ENCODE data around the gene ALOX15B. TPM values are rescaled to one million over a fixed set of nuclear protein-coding genes. Genes with fewer than 3 reads are reported as not detected.

ALOX15B gene
- total RNA-seq, 8 experiments from 2014 or later, result 0.04 to 0.15 (median 0.14) TPM; not detected in 4

GRCh38 chr17:8064561-8065019 is 25.7 kb downstream of the ALOX15B start:
- Histone ChIP-seq H3K27ac (no peak overlapping the region), H3K4me1 (replicated peaks in 1 of 2) (no peaks in the 10 kb centered on the region), H3K4me3 (no peak overlapping the region)
- ATAC-seq (replicated peaks in 6 of 8), result no peak
- WGBS, 10 experiments, result 0 to 100% (median 40%) methylated on average over 1 of the region's 6 CpGs; no CpG with 5 or more reads in 5 of the 10 experiments
- in situ Hi-C loops (cut with MboI; ENCODE audit: low pct_unique_long_range_greater_than_20kb in 2 of 9, low sequenced_read_pairs in 9 of 9, unreplicated experiment in 9 of 9), result no loop called here

GRCh38 chr17:8066841-8067775 is 28.2 kb downstream of the ALOX15B start:
- H3K4me3 ChIP-seq, result no peak overlapping the region
- H3K27ac ChIP-seq, result no peak overlapping the region
- H3K4me1 ChIP-seq (replicated peaks in 1 of 2), result no peaks in the 10 kb centered on the region
- WGBS, 10 experiments, result 0 to 100% (median 37%) methylated on average over 1 to 5 of the region's 15 CpGs; no CpG with 5 or more reads in 4 of the 10 experiments
- ATAC-seq (replicated peaks in 6 of 8), result no peak
- in situ Hi-C loops (cut with MboI; ENCODE audit: low pct_unique_long_range_greater_than_20kb in 2 of 9, low sequenced_read_pairs in 9 of 9, unreplicated experiment in 9 of 9), result no loop called here

GRCh38 chr17:8067806-8068205 is 28.9 kb downstream of the ALOX15B start:
- 40 to 90% (median 47%) methylated on average over 1 to 4 of the region's 4 CpGs; no CpG with 5 or more reads in 6 of the 10 experiments for WGBS, 10 experiments
- in situ Hi-C loops (cut with MboI; ENCODE audit: low pct_unique_long_range_greater_than_20kb in 2 of 9, low sequenced_read_pairs in 9 of 9, unreplicated experiment in 9 of 9), result no loop called here
- Histone ChIP-seq H3K4me3 (no peak overlapping the region), H3K4me1 (replicated peaks in 1 of 2) (peaks cover 3 to 4% of the 10 kb centered on the region in 2 donors), H3K27ac (no peak overlapping the region)
- no peak for ATAC-seq (replicated peaks in 6 of 8)

GRCh38 chr17:8068736-8069586 is 30.1 kb downstream of the ALOX15B start:
- in situ Hi-C loops (cut with MboI; ENCODE audit: low pct_unique_long_range_greater_than_20kb in 2 of 9, low sequenced_read_pairs in 9 of 9, unreplicated experiment in 9 of 9), result no loop called here
- 15 to 100% (median 53%) methylated on average over 1 to 6 of the region's 9 CpGs; no CpG with 5 or more reads in 3 of the 10 experiments for WGBS, 10 experiments
- no peak overlapping the region for H3K4me3 ChIP-seq
- no peak for ATAC-seq (replicated peaks in 6 of 8)
- no peak overlapping the region for H3K27ac ChIP-seq
- peaks cover 3 to 10% of the 10 kb centered on the region in 2 donors for H3K4me1 ChIP-seq (replicated peaks in 1 of 2)

- 57 to 67% methylated on average over 2 of the region's 3 CpGs; no CpG with 5 or more reads in 8 of the 10 experiments for WGBS, 10 experiments
- Histone ChIP-seq H3K4me3 (no peak overlapping the region), H3K27ac (no peak overlapping the region), H3K4me1 (replicated peaks in 1 of 2) (peaks cover 3 to 10% of the 10 kb centered on the region in 2 donors)
- ATAC-seq (replicated peaks in 6 of 8), result no peak
- in situ Hi-C loops (cut with MboI; ENCODE audit: low pct_unique_long_range_greater_than_20kb in 2 of 9, low sequenced_read_pairs in 9 of 9, unreplicated experiment in 9 of 9), result no loop called here
These were observed 30.7 kb downstream of the ALOX15B start for GRCh38 chr17:8069587-8069860.

GRCh38 chr17:8071496-8071895 is 32.6 kb downstream of the ALOX15B start:
- 74 to 100% (median 89%) methylated on average over 1 to 6 of the region's 12 CpGs; no CpG with 5 or more reads in 4 of the 10 experiments for WGBS, 10 experiments
- no peak for ATAC-seq (replicated peaks in 6 of 8)
- in situ Hi-C loops (cut with MboI; ENCODE audit: low pct_unique_long_range_greater_than_20kb in 2 of 9, low sequenced_read_pairs in 9 of 9, unreplicated experiment in 9 of 9), result no loop called here
- H3K4me3 ChIP-seq, result no peak overlapping the region
- peaks cover 3 to 10% of the 10 kb centered on the region in 2 donors for H3K4me1 ChIP-seq (replicated peaks in 1 of 2)
- no peak overlapping the region for H3K27ac ChIP-seq

- WGBS, 10 experiments, result 0 to 20% (median 3%) methylated on average over 2 to 12 of the region's 28 CpGs; no CpG with 5 or more reads in 6 of the 10 experiments
- no peak overlapping the region for H3K27ac ChIP-seq
- in situ Hi-C loops (cut with MboI; ENCODE audit: low pct_unique_long_range_greater_than_20kb in 2 of 9, low sequenced_read_pairs in 9 of 9, unreplicated experiment in 9 of 9), result no loop called here
- no peak for ATAC-seq (replicated peaks in 6 of 8)
- no peak overlapping the region for H3K4me3 ChIP-seq
- H3K4me1 ChIP-seq (replicated peaks in 1 of 2), result peaks cover 3 to 10% of the 10 kb centered on the region in 2 donors
These were observed 33.5 kb downstream of the ALOX15B start for GRCh38 chr17:8072341-8072728.

- H3K4me3 ChIP-seq, result no peak overlapping the region
- ATAC-seq (replicated peaks in 6 of 8), result peak in 7 of 8 experiments; percentile 11 to 47 (median 40)
- in situ Hi-C loops (cut with MboI; ENCODE audit: low pct_unique_long_range_greater_than_20kb in 2 of 9, low sequenced_read_pairs in 9 of 9, unreplicated experiment in 9 of 9), result no loop called here
- WGBS, 10 experiments, result 0 to 4% (median 2%) methylated on average over 6 to 17 of the region's 40 CpGs; no CpG with 5 or more reads in 5 of the 10 experiments
- peaks cover 3 to 10% of the 10 kb centered on the region in 2 donors for H3K4me1 ChIP-seq (replicated peaks in 1 of 2)
- no peak overlapping the region for H3K27ac ChIP-seq
These were observed 34.0 kb downstream of the ALOX15B start for GRCh38 chr17:8072729-8073461.

GRCh38 chr17:8073627-8074484 is 35.0 kb downstream of the ALOX15B start:
- Histone ChIP-seq H3K27ac (no peak overlapping the region), H3K4me3 (no peak overlapping the region), H3K4me1 (replicated peaks in 1 of 2) (peaks cover 3 to 10% of the 10 kb centered on the region in 2 donors)
- peak; percentile 58 to 92 (median 65) for ATAC-seq (replicated peaks in 6 of 8)
- in situ Hi-C loops (cut with MboI; ENCODE audit: low pct_unique_long_range_greater_than_20kb in 2 of 9, low sequenced_read_pairs in 9 of 9, unreplicated experiment in 9 of 9), result no loop called here
- WGBS, 10 experiments, result 0 to 20% (median 0%) methylated on average over 1 to 14 of the region's 28 CpGs; no CpG with 5 or more reads in 1 of the 10 experiments

- 22 to 53% (median 37%) methylated on average over 3 to 6 of the region's 7 CpGs; no CpG with 5 or more reads in 5 of the 10 experiments for WGBS, 10 experiments
- peaks cover 3 to 10% of the 10 kb centered on the region in 2 donors for H3K4me1 ChIP-seq (replicated peaks in 1 of 2)
- peak in 2 of 8 experiments; percentile 67 to 84 for ATAC-seq (replicated peaks in 6 of 8)
- in situ Hi-C loops (cut with MboI; ENCODE audit: low pct_unique_long_range_greater_than_20kb in 2 of 9, low sequenced_read_pairs in 9 of 9, unreplicated experiment in 9 of 9), result no loop called here
- H3K27ac ChIP-seq, result no peak overlapping the region
- no peak overlapping the region for H3K4me3 ChIP-seq
These were observed 35.7 kb downstream of the ALOX15B start for GRCh38 chr17:8074554-8074953.

- no peak overlapping the region for H3K4me3 ChIP-seq
- in situ Hi-C loops (cut with MboI; ENCODE audit: low pct_unique_long_range_greater_than_20kb in 2 of 9, low sequenced_read_pairs in 9 of 9, unreplicated experiment in 9 of 9), result loop anchor here in 2 of 9 experiments (25.0 kb wide), 1 partner anchor 712 kb away; the partner anchor contains the start of gene MFSD6L (in 2 of the 2)
- no peak overlapping the region for H3K27ac ChIP-seq
- 60 to 100% (median 70%) methylated on average over 1 to 2 of the region's 3 CpGs; no CpG with 5 or more reads in 5 of the 10 experiments for WGBS, 10 experiments
- peaks cover 3 to 10% of the 10 kb centered on the region in 2 donors for H3K4me1 ChIP-seq (replicated peaks in 1 of 2)
- no peak for ATAC-seq (replicated peaks in 6 of 8)
These were observed 36.2 kb downstream of the ALOX15B start for GRCh38 chr17:8075081-8075480.
